HCT116 (cell line): ENCODE results near the gene LRP1B.

Experiments
- ATF3 ChIP-seq: IDR thresholded peaks from 2 replicates; pipeline ENCODE4 v1.6.1; 2012
- CTCF ChIP-seq, 3 experiments: fragments of 200-600 bp in 1 of 3; sonication (generic) in 1 of 3; IDR thresholded peaks in 2 of 3; conservative IDR thresholded peaks in 1 of 3; 2 replicates each; pipeline ENCODE4 v1.5.1; 2012 to 2017; ENCODE audit warnings: low read depth in 2 of 3, low read length in 2 of 3, antibody characterized with exemption in 1 of 3, borderline replicate concordance in 1 of 3, control low read depth in 1 of 3, mild to moderate bottlenecking in 1 of 3, mixed read lengths in 1 of 3, mixed run types in 1 of 3, moderate library complexity in 1 of 3; ENCODE audit not compliant: insufficient read depth in 1 of 3
- EZH2 ChIP-seq: fragments of 200-600 bp; sonication (generic); IDR thresholded peaks from 2 replicates; pipeline ENCODE4 v1.6.1; 2017; ENCODE audit warnings: antibody characterized with exemption, mixed run types

GRCh38 chr2:141381946-141382345, 748.9 kb downstream of the LRP1B start:
- TF ChIP-seq EZH2 = no peak
- TF ChIP-seq CTCF (IDR thresholded peaks at IDR 0.05 in 2 of 3, conservative IDR thresholded peaks at IDR 0.05 in 1 of 3; ENCODE audit: borderline replicate concordance in 1 of 3, insufficient read depth in 1 of 3, low read depth in 2 of 3, low read length in 2 of 3) = no peak
- no peak for TF ChIP-seq ATF3
